ENCODE results near the gene WSB2. TPM values are rescaled to one million over a fixed set of nuclear protein-coding genes. Genes with fewer than 3 reads are reported as not detected.

WSB2 gene
- total RNA-seq, 4 donors from 2014 or later: 22.4 to 59.2 (median 45.0) TPM

DNA sequence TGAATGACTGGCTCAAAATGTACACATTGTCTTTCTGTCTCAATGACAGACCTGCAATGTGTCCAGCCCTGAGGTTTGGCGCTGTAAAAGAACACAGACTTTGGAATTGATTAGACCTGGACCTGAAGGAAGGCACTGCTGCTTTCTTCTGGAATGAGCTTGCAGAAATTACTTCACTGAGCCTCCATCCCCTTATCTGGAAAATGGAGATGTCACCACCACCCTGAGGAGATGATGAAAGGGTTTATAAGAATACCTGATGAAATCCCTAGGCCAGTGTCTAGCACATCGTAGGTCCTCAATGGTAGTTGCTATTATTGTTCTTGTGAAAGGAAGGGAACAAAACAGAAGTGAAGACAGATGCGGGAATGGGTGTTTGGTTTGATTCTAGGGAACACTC is 9.7 kb upstream of the WSB2 start:
- H3K4me3 ChIP-seq: no peak overlapping the region
- H3K27ac ChIP-seq: no peak overlapping the region
- no peaks in the 10 kb centered on the region for H3K27me3 ChIP-seq
- intact Hi-C loops (cut with DNase I; ENCODE audit: low total_unique reads): no loop called here
- DNase-seq: no peak
- no peaks in the 10 kb centered on the region for H3K36me3 ChIP-seq
- no peak for TF ChIP-seq POLR2A (IDR thresholded peaks at IDR 0.05)
- TF ChIP-seq, protein P1, sequence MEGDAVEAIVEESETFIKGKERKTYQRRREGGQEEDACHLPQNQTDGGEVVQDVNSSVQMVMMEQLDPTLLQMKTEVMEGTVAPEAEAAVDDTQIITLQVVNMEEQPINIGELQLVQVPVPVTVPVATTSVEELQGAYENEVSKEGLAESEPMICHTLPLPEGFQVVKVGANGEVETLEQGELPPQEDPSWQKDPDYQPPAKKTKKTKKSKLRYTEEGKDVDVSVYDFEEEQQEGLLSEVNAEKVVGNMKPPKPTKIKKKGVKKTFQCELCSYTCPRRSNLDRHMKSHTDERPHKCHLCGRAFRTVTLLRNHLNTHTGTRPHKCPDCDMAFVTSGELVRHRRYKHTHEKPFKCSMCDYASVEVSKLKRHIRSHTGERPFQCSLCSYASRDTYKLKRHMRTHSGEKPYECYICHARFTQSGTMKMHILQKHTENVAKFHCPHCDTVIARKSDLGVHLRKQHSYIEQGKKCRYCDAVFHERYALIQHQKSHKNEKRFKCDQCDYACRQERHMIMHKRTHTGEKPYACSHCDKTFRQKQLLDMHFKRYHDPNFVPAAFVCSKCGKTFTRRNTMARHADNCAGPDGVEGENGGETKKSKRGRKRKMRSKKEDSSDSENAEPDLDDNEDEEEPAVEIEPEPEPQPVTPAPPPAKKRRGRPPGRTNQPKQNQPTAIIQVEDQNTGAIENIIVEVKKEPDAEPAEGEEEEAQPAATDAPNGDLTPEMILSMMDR (IDR thresholded peaks at IDR 0.05): no peak
- no peaks in the 10 kb centered on the region for H3K9me3 ChIP-seq
- H3K4me1 ChIP-seq: no peaks in the 10 kb centered on the region

DNA sequence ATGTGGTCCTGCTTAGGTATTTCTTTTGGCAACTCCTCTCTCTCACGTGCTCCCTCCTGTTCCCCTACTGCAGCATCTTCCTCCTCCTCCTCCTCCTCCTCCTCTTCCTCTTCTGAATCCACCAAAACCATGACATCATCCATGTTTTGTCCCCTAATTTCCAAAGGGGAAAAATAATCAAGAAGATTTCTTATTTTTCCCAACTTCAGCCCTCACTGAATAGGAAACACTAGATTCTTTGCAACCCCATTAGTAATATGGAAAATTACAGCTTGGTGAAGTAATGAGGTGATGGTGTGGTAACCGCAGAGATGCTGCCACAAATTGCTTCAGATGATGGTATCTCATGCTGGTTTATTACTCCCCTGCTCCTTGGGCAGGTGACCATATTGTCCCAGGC is 7.5 kb upstream of the WSB2 start:
- intact Hi-C loops (cut with DNase I; ENCODE audit: low total_unique reads): no loop called here
- H3K27ac ChIP-seq: no peak overlapping the region
- no peaks in the 10 kb centered on the region for H3K27me3 ChIP-seq
- no peaks in the 10 kb centered on the region for H3K36me3 ChIP-seq
- H3K4me3 ChIP-seq: no peak overlapping the region
- no peak for DNase-seq
- H3K9me3 ChIP-seq: no peaks in the 10 kb centered on the region
- H3K4me1 ChIP-seq: no peaks in the 10 kb centered on the region
- TF ChIP-seq, protein P1 (IDR thresholded peaks at IDR 0.05): no peak
- no peak for TF ChIP-seq POLR2A (IDR thresholded peaks at IDR 0.05)

DNA sequence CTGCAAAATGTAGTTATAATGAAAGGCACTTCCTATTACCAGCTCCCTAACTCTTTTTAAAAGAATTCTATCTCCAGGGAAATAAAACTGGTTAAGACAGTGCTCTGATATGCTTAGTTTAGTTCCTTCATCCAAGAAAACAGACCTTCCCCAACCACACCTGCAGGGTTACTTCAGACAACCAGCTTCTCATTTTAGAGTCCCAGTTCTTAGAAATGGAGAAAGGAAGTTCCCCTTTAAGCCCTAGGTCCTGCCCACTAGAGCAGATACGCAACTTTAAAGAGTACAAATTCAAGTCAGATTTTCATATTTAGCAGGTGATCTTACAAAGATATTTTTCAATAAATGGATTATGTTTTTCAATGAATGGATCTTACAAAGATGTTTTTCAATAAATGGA is 4.4 kb upstream of the WSB2 start:
- H3K9me3 ChIP-seq: no peaks in the 10 kb centered on the region
- H3K27me3 ChIP-seq: no peaks in the 10 kb centered on the region

DNA sequence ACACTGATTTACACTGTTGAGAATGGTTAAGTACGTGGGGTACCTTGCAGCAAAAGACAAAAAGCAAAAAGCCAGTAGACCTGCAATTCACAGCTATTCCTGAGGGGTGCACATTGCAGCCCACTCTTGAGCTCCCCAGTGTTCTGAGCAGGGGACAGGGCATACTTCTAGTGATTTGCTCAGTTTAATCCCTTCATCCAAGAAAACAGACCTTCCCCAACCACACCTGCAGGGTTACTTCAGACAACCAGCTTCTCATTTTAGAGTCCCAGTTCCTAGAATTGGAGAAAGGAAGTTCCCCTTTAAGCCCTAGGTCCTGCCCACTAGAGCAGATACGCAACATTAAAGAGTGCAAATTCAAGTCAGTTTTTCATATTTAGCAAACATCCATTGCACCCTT is 3.6 kb upstream of the WSB2 start:
- Histone ChIP-seq H3K4me1 (no peaks in the 10 kb centered on the region), H3K36me3 (no peaks in the 10 kb centered on the region), H3K27ac (no peak overlapping the region), H3K9me3 (no peaks in the 10 kb centered on the region), H3K27me3 (no peaks in the 10 kb centered on the region), H3K4me3 (no peak overlapping the region)
- intact Hi-C loops (cut with DNase I; ENCODE audit: low total_unique reads): no loop called here
- no peak for TF ChIP-seq POLR2A (IDR thresholded peaks at IDR 0.05)
- no peak for DNase-seq

More for the DNA sequence above, 4.4 kb upstream of the WSB2 start:
- Histone ChIP-seq H3K27ac (no peak overlapping the region), H3K36me3 (no peaks in the 10 kb centered on the region), H3K4me3 (no peak overlapping the region), H3K4me1 (no peaks in the 10 kb centered on the region)
- TF ChIP-seq POLR2A (IDR thresholded peaks at IDR 0.05): no peak
- TF ChIP-seq, protein P1 (IDR thresholded peaks at IDR 0.05): no peak
- intact Hi-C loops (cut with DNase I; ENCODE audit: low total_unique reads): no loop called here
- DNase-seq: no peak

DNA sequence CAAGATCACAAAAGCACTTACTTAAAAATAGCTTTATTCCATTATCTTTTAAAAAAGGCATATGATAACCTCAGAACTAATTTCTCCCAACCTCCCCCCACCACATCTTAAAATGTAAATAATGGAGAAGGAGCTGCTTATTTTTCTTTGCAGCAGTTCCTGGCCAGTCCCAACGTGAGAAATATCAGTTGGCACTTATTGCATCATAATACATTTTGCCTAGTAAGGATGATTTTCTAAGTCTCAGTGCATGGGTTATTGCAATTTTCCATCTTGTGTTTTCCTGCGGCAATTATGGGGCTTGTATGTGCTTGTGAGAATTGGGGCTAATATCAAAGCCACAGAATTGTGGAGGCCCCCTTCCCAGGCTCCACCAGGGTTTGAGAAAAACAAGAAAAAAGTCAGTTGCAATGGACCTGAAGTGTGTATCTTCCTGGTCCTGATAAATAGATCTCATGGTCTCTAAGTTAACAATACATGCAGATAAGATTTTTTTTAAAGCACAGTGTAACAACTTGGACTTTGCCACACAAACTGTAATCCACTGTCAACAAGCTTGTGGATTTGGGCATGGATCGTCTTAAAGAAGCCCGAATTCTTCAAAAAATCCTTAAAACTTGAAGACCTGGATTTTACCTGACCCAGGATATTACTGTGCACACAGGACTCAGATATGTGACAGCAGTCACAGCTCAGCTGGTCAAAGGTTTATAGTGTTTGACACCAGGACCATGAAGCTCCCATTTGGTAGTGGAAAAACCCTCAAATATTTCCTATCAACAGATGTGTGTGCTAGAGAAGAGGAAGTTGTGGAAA is 2.8 kb upstream of the WSB2 start:
- intact Hi-C loops (cut with DNase I; ENCODE audit: low total_unique reads): no loop called here
- Histone ChIP-seq H3K27ac (peak overlapping the region in 1 of 2 donors; percentile 99), H3K4me3 (no peak overlapping the region), H3K9me3 (no peaks in the 10 kb centered on the region), H3K36me3 (no peaks in the 10 kb centered on the region), H3K4me1 (no peaks in the 10 kb centered on the region), H3K27me3 (no peaks in the 10 kb centered on the region)
- DNase-seq: no peak
- no peak for TF ChIP-seq POLR2A (IDR thresholded peaks at IDR 0.05)
- TF ChIP-seq, protein P1 (IDR thresholded peaks at IDR 0.05): no peak

All from uterus (tissue), 4 donors.